DMS 273 (cell line): Measurements from ENCODE around the gene SPAG6.
"Not testable (repeated sequence)": the region's sequence is repeated elsewhere in the genome, so short reads cannot be mapped to it uniquely, and the experiment has no call there.

ENCODE experiments used
- DNase-seq: peaks from one replicate; lab custom pipeline; 2025; ENCODE audit not compliant: unreplicated experiment; lab: John Stamatoyannopoulos, UW

The SPAG6 gene

GRCh38 chr10:22370320-22370719, 25.0 kb downstream of the SPAG6 start:
- DNase-seq = no peak

- DNase-seq = no peak
Measured at GRCh38 chr10:22372298-22372697, 27.0 kb downstream of the SPAG6 start.

GRCh38 chr10:22372917-22373316, 27.6 kb downstream of the SPAG6 start:
- DNase-seq = no peak

- DNase-seq = no peak
Measured at GRCh38 chr10:22374489-22375126, 29.3 kb downstream of the SPAG6 start.

GRCh38 chr10:22379059-22379458, 33.8 kb downstream of the SPAG6 start:
- DNase-seq = no peak

GRCh38 chr10:22381262-22381661, 36.0 kb downstream of the SPAG6 start:
- DNase-seq = no peak

GRCh38 chr10:22386503-22386902, 41.2 kb downstream of the SPAG6 start:
- DNase-seq = no peak

- DNase-seq = no peak
Measured at GRCh38 chr10:22389856-22390589, 44.7 kb downstream of the SPAG6 start.

GRCh38 chr10:22391600-22391999, 46.3 kb downstream of the SPAG6 start:
- DNase-seq = no peak

- DNase-seq = not testable (repeated sequence)
Measured at GRCh38 chr10:22396195-22396594, 50.9 kb downstream of the SPAG6 start.

- DNase-seq = not testable (repeated sequence)
Measured at GRCh38 chr10:22406916-22407315, 61.6 kb downstream of the SPAG6 start.

GRCh38 chr10:22410394-22410793, 65.1 kb downstream of the SPAG6 start:
- no peak for DNase-seq

- DNase-seq = no peak
Measured at GRCh38 chr10:22410846-22411245, 65.5 kb downstream of the SPAG6 start.

GRCh38 chr10:22414146-22414545, 68.8 kb downstream of the SPAG6 start:
- DNase-seq = no peak

GRCh38 chr10:22415072-22415471, 69.8 kb downstream of the SPAG6 start:
- no peak for DNase-seq

- DNase-seq = no peak
Measured at GRCh38 chr10:22417736-22418268, 72.5 kb downstream of the SPAG6 start.

GRCh38 chr10:22420787-22421517, 75.7 kb downstream of the SPAG6 start:
- DNase-seq = peak; percentile 6

GRCh38 chr10:22426653-22427052, 81.4 kb downstream of the SPAG6 start:
- no peak for DNase-seq

GRCh38 chr10:22427101-22427500, 81.8 kb downstream of the SPAG6 start:
- peak; percentile 13 for DNase-seq

- DNase-seq = peak; percentile 96
Measured at GRCh38 chr10:22427890-22428571, 82.7 kb downstream of the SPAG6 start.

GRCh38 chr10:22429146-22429545, 83.8 kb downstream of the SPAG6 start:
- DNase-seq = no peak
